GM19239 (cell line): ENCODE results near the gene DEPDC1.
A peak's percentile ranks its signal among the peaks of the same experiment; 100 is the strongest.
"Not testable (repeated sequence)": the region's sequence is repeated elsewhere in the genome, so short reads cannot be mapped to it uniquely, and the experiment has no call there.

Experiments
- DNase-seq: peaks from one replicate; pipeline ENCODE4 v3.0.0; 2011; ENCODE audit warnings: low spot score; ENCODE audit not compliant: insufficient read length
- FAIRE-seq: peaks from 2 replicates; lab custom pipeline; 2011; peaks lifted over from hg19 to GRCh38; lab: Jason Lieb, UNC

DEPDC1 gene

GRCh38 chr1:68478662-68479061 lies 18.2 kb downstream of the DEPDC1 start:
- DNase-seq (no peak), FAIRE-seq (no peak)

- not testable (repeated sequence) for FAIRE-seq, DNase-seq
Measured at GRCh38 chr1:68476626-68477025, 20.3 kb downstream of the DEPDC1 start.

GRCh38 chr1:68473060-68473459 lies 23.8 kb downstream of the DEPDC1 start:
- FAIRE-seq (no peak), DNase-seq (no peak)

GRCh38 chr1:68470388-68470970 lies 26.4 kb downstream of the DEPDC1 start:
- FAIRE-seq (no peak), DNase-seq (no peak)

GRCh38 chr1:68464891-68465290 lies 32.0 kb downstream of the DEPDC1 start:
- FAIRE-seq = no peak
- no peak for DNase-seq

GRCh38 chr1:68460935-68461334 lies 35.9 kb downstream of the DEPDC1 start:
- FAIRE-seq = no peak

GRCh38 chr1:68459796-68460195 lies 37.1 kb downstream of the DEPDC1 start:
- FAIRE-seq (no peak), DNase-seq (no peak)

More at GRCh38 chr1:68460935-68461334, 35.9 kb downstream of the DEPDC1 start:
- DNase-seq = no peak

GRCh38 chr1:68459091-68459490 lies 37.8 kb downstream of the DEPDC1 start:
- FAIRE-seq (no peak), DNase-seq (no peak)

GRCh38 chr1:68456202-68456601 lies 40.7 kb downstream of the DEPDC1 start:
- FAIRE-seq (no peak), DNase-seq (no peak)

- FAIRE-seq (no peak), DNase-seq (no peak)
Measured at GRCh38 chr1:68454534-68454933, 42.3 kb downstream of the DEPDC1 start.

- FAIRE-seq (no peak), DNase-seq (no peak)
Measured at GRCh38 chr1:68453060-68453670, 43.7 kb downstream of the DEPDC1 start.

- no peak for FAIRE-seq
- DNase-seq = no peak
Measured at GRCh38 chr1:68449901-68450300, 47.0 kb downstream of the DEPDC1 start, which contains the start of gene RPE65. Gene RPE65 (minus strand): TSS chr1:68449954. CDS start chr1:68449905, 49 bp downstream.

GRCh38 chr1:68448365-68448764 lies 48.5 kb downstream of the DEPDC1 start:
- no peak for FAIRE-seq
- no peak for DNase-seq

- DNase-seq (no peak), FAIRE-seq (no peak)
Measured at GRCh38 chr1:68445709-68446108, 51.2 kb downstream of the DEPDC1 start.

GRCh38 chr1:68442822-68443556 lies 53.9 kb downstream of the DEPDC1 start:
- peak; percentile 73 for FAIRE-seq
- DNase-seq = no peak

- DNase-seq (no peak), FAIRE-seq (no peak)
Measured at GRCh38 chr1:68442006-68442405, 54.9 kb downstream of the DEPDC1 start.

GRCh38 chr1:68438310-68438709 lies 58.6 kb downstream of the DEPDC1 start:
- FAIRE-seq = no peak
- no peak for DNase-seq

GRCh38 chr1:68433395-68433794 lies 63.5 kb downstream of the DEPDC1 start:
- DNase-seq = no peak
- FAIRE-seq = no peak

- no peak for DNase-seq
- no peak for FAIRE-seq
Measured at GRCh38 chr1:68431076-68431475, 65.8 kb downstream of the DEPDC1 start.

- DNase-seq (no peak), FAIRE-seq (no peak)
Measured at GRCh38 chr1:68429233-68429808, 67.6 kb downstream of the DEPDC1 start.

- FAIRE-seq = no peak
- no peak for DNase-seq
Measured at GRCh38 chr1:68426594-68426993, 70.3 kb downstream of the DEPDC1 start.
